Mesothelial cell of epicardium (in vitro differentiated cells): Measurements from ENCODE around the gene CERKL. TPM values are rescaled to one million over a fixed set of nuclear protein-coding genes. Genes with fewer than 3 reads are reported as not detected.

ENCODE experiments used
- DNase-seq, 2 experiments: peaks; one replicate each; pipeline ENCODE4 v3.0.0; 2021; ENCODE audit warnings: low spot score in 2 of 2; ENCODE audit not compliant: unreplicated experiment in 2 of 2
- H3K27ac Mint-ChIP-seq: 2 replicates; pipeline ENCODE4 v1.8.0; 2021; ENCODE audit warnings: mixed read lengths
- H3K27me3 Mint-ChIP-seq: 2 replicates; pipeline ENCODE4 v1.8.0; 2021; ENCODE audit warnings: low read depth, mixed read lengths
- H3K36me3 Mint-ChIP-seq: 2 replicates; pipeline ENCODE4 v1.8.0; 2021; ENCODE audit warnings: mixed read lengths
- H3K4me1 Mint-ChIP-seq: 2 replicates; pipeline ENCODE4 v1.8.0; 2021; ENCODE audit warnings: mixed read lengths
- H3K4me3 Mint-ChIP-seq: 2 replicates; pipeline ENCODE4 v1.8.0; 2021; ENCODE audit warnings: mild to moderate bottlenecking, moderate library complexity, mixed read lengths
- H3K9me3 Mint-ChIP-seq: 2 replicates; pipeline ENCODE4 v1.8.0; 2021; ENCODE audit warnings: mixed read lengths
- CTCF ChIP-seq: fragments of 200-600 bp; sonication (generic); IDR thresholded peaks from one replicate; pipeline ENCODE4 v1.5.0; 2021; ENCODE audit warnings: antibody characterized with exemption; ENCODE audit not compliant: unreplicated experiment
- total RNA-seq: library from RNA; stranded (reverse); gene quantifications from 3 replicates; pipeline ENCODE4 v1.2.1, GENCODE V29; 2021

CERKL gene
- total RNA-seq, 1 donor from 2014 or later = not detected

- no peak overlapping the region for H3K27ac Mint-ChIP-seq
- no peaks in the 10 kb centered on the region for H3K4me1 Mint-ChIP-seq
- no peak overlapping the region for H3K4me3 Mint-ChIP-seq
- no peak for DNase-seq
- H3K27me3 Mint-ChIP-seq = peaks cover 32% of the 10 kb centered on the region
- H3K9me3 Mint-ChIP-seq = no peaks in the 10 kb centered on the region
- no peaks in the 10 kb centered on the region for H3K36me3 Mint-ChIP-seq
- no peak for TF ChIP-seq CTCF
Observed at GRCh38 chr2:181632733-181633401, 24.0 kb downstream of the CERKL start.

GRCh38 chr2:181628590-181629585 is 28.0 kb downstream of the CERKL start:
- TF ChIP-seq CTCF = no peak
- Mint-ChIP-seq H3K27me3 (peaks cover 49% of the 10 kb centered on the region), H3K36me3 (no peaks in the 10 kb centered on the region), H3K27ac (no peak overlapping the region), H3K4me1 (no peaks in the 10 kb centered on the region), H3K4me3 (no peak overlapping the region), H3K9me3 (no peaks in the 10 kb centered on the region)
- no peak for DNase-seq

- H3K4me1 Mint-ChIP-seq = no peaks in the 10 kb centered on the region
- no peak for DNase-seq
- no peak overlapping the region for H3K27ac Mint-ChIP-seq
- no peaks in the 10 kb centered on the region for H3K9me3 Mint-ChIP-seq
- H3K27me3 Mint-ChIP-seq = peaks cover 47% of the 10 kb centered on the region
- H3K4me3 Mint-ChIP-seq = no peak overlapping the region
- no peaks in the 10 kb centered on the region for H3K36me3 Mint-ChIP-seq
- no peak for TF ChIP-seq CTCF
Observed at GRCh38 chr2:181627545-181627944, 29.4 kb downstream of the CERKL start.

GRCh38 chr2:181626671-181627070 is 30.2 kb downstream of the CERKL start:
- no peak for DNase-seq
- Mint-ChIP-seq H3K4me3 (no peak overlapping the region), H3K36me3 (no peaks in the 10 kb centered on the region), H3K27me3 (peaks cover 49% of the 10 kb centered on the region), H3K9me3 (no peaks in the 10 kb centered on the region), H3K27ac (no peak overlapping the region), H3K4me1 (no peaks in the 10 kb centered on the region)
- TF ChIP-seq CTCF = no peak

GRCh38 chr2:181623159-181623558 is 33.7 kb downstream of the CERKL start:
- Mint-ChIP-seq H3K27me3 (peaks cover 35% of the 10 kb centered on the region), H3K9me3 (no peaks in the 10 kb centered on the region), H3K4me1 (no peaks in the 10 kb centered on the region), H3K27ac (no peak overlapping the region), H3K36me3 (no peaks in the 10 kb centered on the region), H3K4me3 (no peak overlapping the region)
- no peak for TF ChIP-seq CTCF
- no peak for DNase-seq
